GM06990 (cell line): ENCODE measurements around the gene S100A7A.

ENCODE experiments used
- DNase-seq: peaks from one replicate; pipeline ENCODE4 v3.0.0-alpha.2; 2011; ENCODE audit not compliant: insufficient read length; ENCODE audit errors: extremely low read depth
- H3K27me3 ChIP-seq: replicated peaks from 2 replicates; pipeline ENCODE4 v1.6.0; 2011; ENCODE audit warnings: low read length; ENCODE audit not compliant: control insufficient read depth, insufficient read depth
- H3K36me3 ChIP-seq: 2 replicates; pipeline ENCODE4 v1.5.1; 2011; ENCODE audit warnings: low read length; ENCODE audit not compliant: control insufficient read depth, insufficient read depth
- H3K4me3 ChIP-seq: replicated peaks from 2 replicates; pipeline ENCODE4 v1.5.1; 2011; ENCODE audit warnings: low read depth, mild to moderate bottlenecking, control low read depth, low read length
- TF ChIP-seq, protein P1 (sequence below): IDR thresholded peaks from 2 replicates; pipeline ENCODE4 v1.5.1; 2011; ENCODE audit warnings: low read length, control low read depth, mild to moderate bottlenecking, inconsistent platforms; ENCODE audit not compliant: insufficient read depth, poor library complexity, severe bottlenecking

The S100A7A gene

DNA sequence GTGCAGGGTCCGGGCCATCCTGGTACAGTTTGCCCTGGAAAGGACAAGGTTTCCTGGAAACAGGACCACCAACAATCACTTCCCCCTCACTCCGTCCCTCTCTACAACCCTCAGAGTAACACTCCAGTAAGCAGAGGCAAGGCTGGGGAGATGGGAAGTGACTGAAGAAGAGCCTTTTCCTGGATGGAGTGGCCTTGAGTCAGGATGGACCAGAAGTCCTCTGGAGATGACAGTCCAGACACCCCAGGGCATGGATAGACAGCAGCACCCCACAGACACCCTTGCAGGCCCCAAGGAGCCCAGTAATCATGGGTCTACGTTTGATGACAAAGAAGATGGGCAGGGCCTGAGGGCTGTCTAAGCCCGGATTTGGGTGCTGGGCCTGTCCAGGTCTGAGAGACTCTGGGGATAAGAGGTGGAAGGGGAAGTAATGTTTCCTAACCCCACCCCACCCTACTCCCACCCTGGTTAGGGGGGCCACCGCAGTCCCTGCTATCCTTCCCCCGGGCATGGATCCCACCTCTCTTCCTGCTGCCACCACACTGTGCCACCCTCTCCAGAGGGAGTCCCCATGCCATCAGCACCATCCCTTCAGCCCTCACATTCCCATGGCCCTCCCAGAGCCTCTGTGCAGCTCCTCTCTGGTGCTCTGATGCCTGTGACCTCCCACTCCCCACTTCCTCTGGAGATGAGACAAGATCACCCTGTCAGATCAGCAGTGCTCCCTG is 18.2 kb upstream of the S100A7A start:
- Histone ChIP-seq H3K4me3 (no peak overlapping the region), H3K36me3 (no peaks in the 10 kb centered on the region), H3K27me3 (peaks cover 4% of the 10 kb centered on the region)
- DNase-seq, result no peak
- TF ChIP-seq, protein P1, sequence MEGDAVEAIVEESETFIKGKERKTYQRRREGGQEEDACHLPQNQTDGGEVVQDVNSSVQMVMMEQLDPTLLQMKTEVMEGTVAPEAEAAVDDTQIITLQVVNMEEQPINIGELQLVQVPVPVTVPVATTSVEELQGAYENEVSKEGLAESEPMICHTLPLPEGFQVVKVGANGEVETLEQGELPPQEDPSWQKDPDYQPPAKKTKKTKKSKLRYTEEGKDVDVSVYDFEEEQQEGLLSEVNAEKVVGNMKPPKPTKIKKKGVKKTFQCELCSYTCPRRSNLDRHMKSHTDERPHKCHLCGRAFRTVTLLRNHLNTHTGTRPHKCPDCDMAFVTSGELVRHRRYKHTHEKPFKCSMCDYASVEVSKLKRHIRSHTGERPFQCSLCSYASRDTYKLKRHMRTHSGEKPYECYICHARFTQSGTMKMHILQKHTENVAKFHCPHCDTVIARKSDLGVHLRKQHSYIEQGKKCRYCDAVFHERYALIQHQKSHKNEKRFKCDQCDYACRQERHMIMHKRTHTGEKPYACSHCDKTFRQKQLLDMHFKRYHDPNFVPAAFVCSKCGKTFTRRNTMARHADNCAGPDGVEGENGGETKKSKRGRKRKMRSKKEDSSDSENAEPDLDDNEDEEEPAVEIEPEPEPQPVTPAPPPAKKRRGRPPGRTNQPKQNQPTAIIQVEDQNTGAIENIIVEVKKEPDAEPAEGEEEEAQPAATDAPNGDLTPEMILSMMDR, result no peak

DNA sequence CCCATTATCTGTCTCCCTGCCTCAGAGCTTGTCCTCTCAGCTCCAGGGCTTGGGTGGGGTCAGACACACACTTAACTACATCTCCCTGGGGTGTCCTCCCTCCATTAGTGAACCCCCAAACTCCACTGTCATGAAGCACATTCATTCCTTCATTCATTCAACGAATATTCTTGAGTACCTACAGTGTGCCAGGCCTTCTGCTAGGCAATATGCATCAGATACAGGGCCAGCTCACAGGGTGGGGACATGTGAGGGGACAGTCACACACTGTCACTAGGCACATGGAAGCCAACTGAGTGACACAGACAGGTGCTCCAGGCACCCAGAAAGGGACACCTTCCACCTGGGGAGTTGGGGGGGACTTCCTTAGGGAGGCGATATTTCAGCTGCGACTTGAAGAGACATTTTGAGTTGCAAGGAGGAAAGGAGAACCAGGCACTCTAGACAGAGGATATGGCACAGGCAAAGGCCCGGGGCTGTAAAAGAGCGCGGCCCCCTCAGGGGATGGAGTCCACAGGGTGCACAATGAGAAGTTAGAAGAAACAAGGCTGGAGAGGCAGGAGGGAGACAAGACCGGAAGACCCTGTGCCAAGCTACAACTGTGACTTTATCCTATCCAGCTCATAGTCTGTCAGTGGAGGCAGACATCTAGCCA is 16.8 kb upstream of the S100A7A start:
- no peaks in the 10 kb centered on the region for H3K36me3 ChIP-seq
- TF ChIP-seq, protein P1, result no peak
- peaks cover 4% of the 10 kb centered on the region for H3K27me3 ChIP-seq
- no peak for DNase-seq
- H3K4me3 ChIP-seq, result no peak overlapping the region

DNA sequence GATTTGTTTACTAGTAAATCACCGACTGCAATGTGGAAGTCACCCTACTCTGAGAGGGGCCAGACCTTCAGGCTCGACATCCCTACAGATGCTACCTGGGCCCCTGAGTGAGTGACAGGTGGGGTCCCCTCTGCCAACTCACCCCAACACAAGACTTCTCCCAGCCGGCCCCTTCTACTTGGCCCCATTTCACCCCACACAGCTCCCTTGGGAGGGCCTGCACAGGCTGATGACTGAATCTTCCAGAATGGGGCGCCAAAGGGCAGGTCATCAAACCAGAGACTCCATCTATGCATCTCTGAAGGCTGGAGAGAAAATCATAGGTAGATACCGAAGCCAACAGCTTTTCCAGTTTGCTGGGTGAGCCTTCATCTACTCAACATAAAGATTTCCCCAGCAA is 16.1 kb upstream of the S100A7A start:
- TF ChIP-seq, protein P1, result peak; percentile 11
- no peak for DNase-seq
- peaks cover 4% of the 10 kb centered on the region for H3K27me3 ChIP-seq

DNA sequence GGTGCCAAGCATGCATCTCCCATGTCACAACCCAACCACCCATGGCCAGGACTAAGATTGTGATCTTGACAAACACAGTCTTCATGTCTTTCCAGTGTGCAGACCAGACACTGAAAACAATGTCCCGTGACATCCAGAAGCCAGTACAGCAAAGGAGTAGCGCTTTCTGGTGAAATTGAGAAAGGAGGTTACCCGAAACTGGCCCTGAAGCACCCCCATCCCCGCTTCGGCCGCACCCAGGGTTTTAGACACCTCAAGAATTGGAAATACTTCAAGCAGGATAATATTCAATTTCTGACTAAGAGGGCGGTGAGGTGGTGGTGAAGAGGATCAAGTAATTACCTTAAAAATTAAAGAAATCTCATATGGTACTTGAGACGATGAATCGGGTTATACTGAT is 14.9 kb upstream of the S100A7A start:
- peaks cover 4% of the 10 kb centered on the region for H3K27me3 ChIP-seq
- TF ChIP-seq, protein P1, result no peak
- no peak for DNase-seq
- no peak overlapping the region for H3K4me3 ChIP-seq
- H3K36me3 ChIP-seq, result no peaks in the 10 kb centered on the region

More for the DNA sequence above, 16.1 kb upstream of the S100A7A start:
- no peak overlapping the region for H3K4me3 ChIP-seq
- H3K36me3 ChIP-seq, result no peaks in the 10 kb centered on the region

DNA sequence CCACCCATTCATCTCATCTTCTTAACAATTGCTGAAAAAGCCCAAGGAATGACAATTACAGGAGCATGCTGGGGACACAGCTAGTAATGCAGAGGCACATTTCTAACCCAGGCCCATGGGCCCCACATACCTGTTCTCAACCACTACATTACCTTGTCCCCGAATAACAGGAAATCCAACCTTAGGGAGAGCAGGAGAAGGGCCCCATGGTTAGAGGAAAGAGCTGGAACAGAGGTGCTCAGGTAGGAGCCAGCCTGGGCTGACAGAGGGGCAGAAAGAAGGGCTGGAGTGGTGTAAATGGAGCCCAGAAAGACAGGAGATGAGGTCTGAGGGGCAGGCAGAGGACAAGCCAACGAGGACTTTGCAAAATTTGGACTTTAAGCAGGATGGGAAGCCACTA is 14.1 kb upstream of the S100A7A start:
- H3K27me3 ChIP-seq, result peaks cover 3% of the 10 kb centered on the region; the same call in 1 of the 2 replicates
- H3K36me3 ChIP-seq, result no peaks in the 10 kb centered on the region
- DNase-seq, result no peak
- TF ChIP-seq, protein P1, result no peak
- H3K4me3 ChIP-seq, result no peak overlapping the region
